Measurements from ENCODE around the gene KRTAP6-1. TPM values are rescaled to one million over a fixed set of nuclear protein-coding genes. Genes with fewer than 3 reads are reported as not detected.

The KRTAP6-1 gene
- total RNA-seq, 1 experiment from 2014 or later, result not detected

- Histone ChIP-seq H2AFZ (no peak within 1 kb of the TSS), H3K4me3 (no peak within 1 kb of the TSS), H3K36me3 (ENCODE audit: low read depth) (no peaks in the 10 kb centered on the region), H4K20me1 (ENCODE audit: insufficient read depth) (no peaks in the 10 kb centered on the region), H3K4me1 (replicated peaks; ENCODE audit: insufficient read depth) (no peaks in the 10 kb centered on the region), H3K9me3 (ENCODE audit: insufficient read depth, low read depth) (no peaks in the 10 kb centered on the region), H3K27me3 (ENCODE audit: insufficient read depth, low read depth) (no peaks in the 10 kb centered on the region), H3F3A (ENCODE audit: insufficient read depth, low read depth) (no peaks in the 10 kb centered on the region), H3K4me2 (no peak within 1 kb of the TSS), H3K9me2 (ENCODE audit: insufficient read depth) (no peaks in the 10 kb centered on the region), H3K27ac (no peak within 1 kb of the TSS), H3K79me2 (ENCODE audit: low read depth) (no peaks in the 10 kb centered on the region)
- POLR2A ChIA-PET (ENCODE audit: unreplicated experiment), result no interaction called here
- TF ChIP-seq EZH2 (IDR thresholded peaks at IDR 0.05; ENCODE audit: low read depth), result no peak
- TF ChIP-seq, protein P1, sequence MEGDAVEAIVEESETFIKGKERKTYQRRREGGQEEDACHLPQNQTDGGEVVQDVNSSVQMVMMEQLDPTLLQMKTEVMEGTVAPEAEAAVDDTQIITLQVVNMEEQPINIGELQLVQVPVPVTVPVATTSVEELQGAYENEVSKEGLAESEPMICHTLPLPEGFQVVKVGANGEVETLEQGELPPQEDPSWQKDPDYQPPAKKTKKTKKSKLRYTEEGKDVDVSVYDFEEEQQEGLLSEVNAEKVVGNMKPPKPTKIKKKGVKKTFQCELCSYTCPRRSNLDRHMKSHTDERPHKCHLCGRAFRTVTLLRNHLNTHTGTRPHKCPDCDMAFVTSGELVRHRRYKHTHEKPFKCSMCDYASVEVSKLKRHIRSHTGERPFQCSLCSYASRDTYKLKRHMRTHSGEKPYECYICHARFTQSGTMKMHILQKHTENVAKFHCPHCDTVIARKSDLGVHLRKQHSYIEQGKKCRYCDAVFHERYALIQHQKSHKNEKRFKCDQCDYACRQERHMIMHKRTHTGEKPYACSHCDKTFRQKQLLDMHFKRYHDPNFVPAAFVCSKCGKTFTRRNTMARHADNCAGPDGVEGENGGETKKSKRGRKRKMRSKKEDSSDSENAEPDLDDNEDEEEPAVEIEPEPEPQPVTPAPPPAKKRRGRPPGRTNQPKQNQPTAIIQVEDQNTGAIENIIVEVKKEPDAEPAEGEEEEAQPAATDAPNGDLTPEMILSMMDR (conservative IDR thresholded peaks at IDR 0.05), result no peak
- CTCF ChIA-PET, result no interaction called here
- no peak for DNase-seq
- intact Hi-C loops (cut with micrococcal nuclease; ENCODE audit: unreplicated experiment), result no loop called here
- BruUV-seq (replicated peaks), result no TSS peak
These were observed 23.4 kb downstream of the KRTAP6-1 start, which contains the start of gene KRTAP22-2 for GRCh38 chr21:30590297-30590696. Gene KRTAP22-2, minus strand, starts transcription at chr21:30590397.

GRCh38 chr21:30582870-30583269, 30.9 kb downstream of the KRTAP6-1 start:
- Histone ChIP-seq H3K9me2 (ENCODE audit: insufficient read depth) (no peaks in the 10 kb centered on the region), H3K79me2 (ENCODE audit: low read depth) (no peaks in the 10 kb centered on the region), H2AFZ (no peak overlapping the region), H3K27ac (no peak overlapping the region), H3K27me3 (ENCODE audit: insufficient read depth, low read depth) (no peaks in the 10 kb centered on the region), H3K9me3 (ENCODE audit: insufficient read depth, low read depth) (no peaks in the 10 kb centered on the region), H3F3A (ENCODE audit: insufficient read depth, low read depth) (no peaks in the 10 kb centered on the region), H3K4me1 (replicated peaks; ENCODE audit: insufficient read depth) (no peaks in the 10 kb centered on the region), H3K4me3 (no peak overlapping the region), H4K20me1 (ENCODE audit: insufficient read depth) (no peaks in the 10 kb centered on the region), H3K4me2 (no peak overlapping the region), H3K36me3 (ENCODE audit: low read depth) (no peaks in the 10 kb centered on the region)
- TF ChIP-seq, protein P1 (conservative IDR thresholded peaks at IDR 0.05), result no peak
- no peak for TF ChIP-seq EZH2 (IDR thresholded peaks at IDR 0.05; ENCODE audit: low read depth)
- CTCF ChIA-PET, result no interaction called here
- no TSS peak for BruUV-seq (replicated peaks)
- no peak for DNase-seq
- POLR2A ChIA-PET (ENCODE audit: unreplicated experiment), result no interaction called here
- intact Hi-C loops (cut with micrococcal nuclease; ENCODE audit: unreplicated experiment), result no loop called here

GRCh38 chr21:30580132-30580531, 33.6 kb downstream of the KRTAP6-1 start:
- H3K4me3 ChIP-seq, result no peak overlapping the region
- no TSS peak for BruUV-seq (replicated peaks)
- no peaks in the 10 kb centered on the region for H3K36me3 ChIP-seq (ENCODE audit: low read depth)
- H3K4me1 ChIP-seq (replicated peaks; ENCODE audit: insufficient read depth), result no peaks in the 10 kb centered on the region
- DNase-seq, result no peak
- no peak overlapping the region for H2AFZ ChIP-seq
- ChIA-PET CTCF (no interaction called here), POLR2A (ENCODE audit: unreplicated experiment) (no interaction called here)
- H4K20me1 ChIP-seq (ENCODE audit: insufficient read depth), result no peaks in the 10 kb centered on the region
- no peaks in the 10 kb centered on the region for H3K9me3 ChIP-seq (ENCODE audit: insufficient read depth, low read depth)
- no peaks in the 10 kb centered on the region for H3K9me2 ChIP-seq (ENCODE audit: insufficient read depth)
- H3F3A ChIP-seq (ENCODE audit: insufficient read depth, low read depth), result no peaks in the 10 kb centered on the region
- no peaks in the 10 kb centered on the region for H3K27me3 ChIP-seq (ENCODE audit: insufficient read depth, low read depth)
- no peaks in the 10 kb centered on the region for H3K79me2 ChIP-seq (ENCODE audit: low read depth)
- intact Hi-C loops (cut with micrococcal nuclease; ENCODE audit: unreplicated experiment), result no loop called here
- no peak overlapping the region for H3K4me2 ChIP-seq
- no peak for TF ChIP-seq EZH2 (IDR thresholded peaks at IDR 0.05; ENCODE audit: low read depth)
- TF ChIP-seq, protein P1 (conservative IDR thresholded peaks at IDR 0.05), result no peak
- H3K27ac ChIP-seq, result no peak overlapping the region
